GM12892 (cell line): ENCODE data around the gene ZNF410.

Experiments
- POLR2A ChIP-seq: IDR thresholded peaks from 2 replicates; pipeline ENCODE4 v1.6.1; 2011; ENCODE audit warnings: low read depth, low read length, control low read depth
- POLR2AphosphoS5 ChIP-seq: IDR thresholded peaks from 2 replicates; pipeline ENCODE4 v1.6.1; 2011; ENCODE audit warnings: low read depth, low read length, control low read depth
- TAF1 ChIP-seq: IDR thresholded peaks from 2 replicates; pipeline ENCODE4 v1.6.1; 2011; ENCODE audit warnings: low read depth, mild to moderate bottlenecking, control low read depth, low read length, borderline replicate concordance

- no peak for TF ChIP-seq TAF1
- TF ChIP-seq POLR2AphosphoS5 = no peak
- no peak for TF ChIP-seq POLR2A
Observed at GRCh38 chr14:73955674-73956073, 69.0 kb downstream of the ZNF410 start.
